Inflammatory macrophage treated with lipopolysaccharide for 1 hour (primary cell): ENCODE data around the gene BTBD17.

Experiments
- DNase-seq, 2 donors: peaks; one replicate each; pipeline ENCODE4 v3.0.0-alpha.2; 2020 to 2022

The BTBD17 gene

DNA sequence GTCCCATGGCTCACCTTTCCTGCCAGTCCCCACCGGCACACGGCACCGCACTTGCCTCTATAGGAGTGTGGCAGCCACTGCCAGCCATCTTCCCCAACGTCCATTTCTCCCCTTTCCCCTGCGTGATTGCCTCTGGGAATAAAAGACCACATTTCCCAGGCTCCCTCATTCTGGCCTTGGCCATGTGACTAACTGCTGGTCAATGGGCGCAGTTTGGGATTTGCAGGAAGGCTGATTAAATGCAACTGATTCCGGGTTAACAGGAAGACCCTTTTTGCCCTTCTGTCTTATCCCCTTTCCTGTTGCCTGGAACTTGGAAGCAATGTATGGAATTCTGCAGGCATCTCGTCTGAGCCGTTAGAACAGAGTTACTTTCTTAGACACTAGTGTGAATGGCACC, 3.0 kb downstream of the BTBD17 start:
- no peak for DNase-seq

GRCh38 chr17:74357466-74357809, 4.2 kb downstream of the BTBD17 start:
- no peak for DNase-seq

GRCh38 chr17:74356646-74357465, 4.8 kb downstream of the BTBD17 start:
- DNase-seq: no peak

DNA sequence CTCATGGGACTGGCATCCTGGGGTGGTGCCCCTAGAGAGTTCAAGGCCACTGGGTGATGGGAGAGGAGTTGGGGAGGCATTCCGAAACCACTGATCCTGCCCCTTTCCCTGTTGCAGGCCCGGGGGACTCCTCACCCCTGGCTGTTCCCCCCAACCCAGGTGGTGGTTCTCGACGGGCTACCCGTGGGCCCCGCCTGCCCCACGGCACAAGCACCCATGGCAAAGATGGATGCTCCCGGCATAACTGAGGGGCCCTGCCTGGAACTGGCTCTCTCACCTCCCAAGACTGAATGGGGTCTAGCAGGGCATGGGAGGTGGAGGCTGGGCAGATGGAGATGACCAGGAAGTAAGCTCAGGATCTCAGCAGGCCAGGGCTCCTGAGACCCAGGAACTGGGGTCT, 6.6 kb downstream of the BTBD17 start:
- DNase-seq: no peak

- DNase-seq: no peak
Measured at GRCh38 chr17:74354561-74354960, 7.1 kb downstream of the BTBD17 start.

DNA sequence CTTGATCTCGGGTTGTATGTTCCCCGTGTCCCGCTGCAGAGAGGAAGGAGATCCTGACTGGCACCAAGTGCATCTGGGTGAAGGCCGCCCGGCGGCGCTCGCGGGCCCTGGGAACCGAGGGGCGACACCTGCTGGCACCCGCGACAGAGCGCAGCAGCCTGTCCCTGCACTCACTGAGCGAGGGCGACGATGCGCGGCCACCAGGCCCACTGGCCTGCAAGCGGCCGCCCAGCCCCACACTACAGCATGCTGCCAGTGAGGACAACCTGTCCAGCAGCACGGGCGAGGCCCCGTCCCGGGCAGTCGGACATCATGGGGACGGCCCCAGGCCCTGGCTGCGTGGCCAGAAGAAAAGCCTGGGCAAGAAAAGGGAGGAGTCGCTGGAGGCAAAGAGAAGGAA, 7.5 kb downstream of the BTBD17 start:
- peak; percentile 50 to 73 for DNase-seq

GRCh38 chr17:74353446-74354060, 8.1 kb downstream of the BTBD17 start:
- DNase-seq: no peak

DNA sequence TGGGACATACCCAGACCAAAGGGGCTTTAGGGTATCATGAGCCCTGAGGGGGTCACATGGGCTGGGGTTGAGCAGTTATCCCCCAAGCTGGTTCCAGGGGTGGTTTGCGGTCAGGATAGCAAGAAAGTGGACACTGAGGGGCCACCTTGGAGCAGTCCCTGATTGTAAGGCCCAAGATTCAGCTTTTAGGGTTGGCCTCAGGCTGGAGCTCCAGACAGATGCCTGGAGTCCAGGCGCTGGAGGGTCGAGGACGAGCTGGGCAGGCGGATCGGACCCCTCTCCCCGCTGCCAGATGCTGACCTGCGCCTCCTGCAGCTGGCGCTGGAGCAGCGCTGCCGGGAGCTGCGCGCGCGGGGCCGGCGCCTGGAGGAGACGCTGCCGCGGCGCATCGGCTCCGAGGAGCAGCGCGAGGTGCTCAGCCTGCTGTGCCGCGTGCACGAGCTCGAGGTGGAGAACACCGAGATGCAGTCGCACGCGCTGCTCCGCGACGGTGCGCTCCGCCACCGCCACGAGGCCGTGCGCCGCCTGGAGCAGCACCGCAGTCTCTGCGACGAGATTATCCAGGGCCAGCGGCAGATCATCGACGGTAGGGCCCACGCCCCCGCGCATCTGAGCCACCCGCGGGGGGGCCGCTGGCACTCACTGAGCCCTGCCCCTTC, 10.0 kb downstream of the BTBD17 start:
- DNase-seq: no peak

DNA sequence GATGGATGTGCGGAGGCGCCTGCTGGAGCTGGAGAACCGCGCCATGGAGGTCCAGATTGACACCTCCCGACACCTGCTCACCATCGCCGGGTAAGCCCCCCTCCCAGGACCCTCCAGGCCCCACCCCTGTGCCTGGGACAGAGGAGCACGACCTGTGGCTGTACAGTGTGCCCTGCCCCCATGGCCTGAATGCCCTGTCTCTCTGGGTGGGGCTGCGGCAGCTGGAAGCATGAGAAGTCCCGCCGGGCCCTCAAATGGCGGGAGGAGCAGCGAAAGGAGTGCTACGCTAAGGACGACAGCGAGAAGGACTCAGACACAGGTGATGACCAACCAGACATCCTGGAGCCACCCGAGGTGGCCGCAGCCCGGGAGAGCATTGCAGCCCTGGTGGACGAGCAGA, 11.2 kb downstream of the BTBD17 start:
- no peak for DNase-seq

GRCh38 chr17:74349120-74349519, 12.5 kb downstream of the BTBD17 start:
- DNase-seq: no peak

DNA sequence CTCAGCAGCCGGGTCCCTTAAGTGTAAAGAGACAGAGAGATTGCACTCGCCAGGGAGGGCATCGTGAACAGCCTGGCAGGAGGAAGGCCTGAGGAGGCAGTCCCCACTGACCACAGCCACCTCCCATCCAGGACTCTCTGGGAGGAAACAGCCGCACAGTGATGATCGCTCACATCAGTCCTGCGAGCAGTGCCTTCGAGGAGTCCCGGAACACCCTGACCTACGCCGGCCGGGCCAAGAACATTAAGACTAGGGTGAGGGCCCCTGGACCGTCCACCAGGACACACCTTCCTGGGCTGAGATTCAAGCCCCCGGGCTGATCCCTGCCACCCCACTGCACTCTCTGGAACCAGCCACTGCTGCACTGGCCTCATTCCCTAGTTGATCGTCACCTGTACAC, 14.0 kb downstream of the BTBD17 start:
- DNase-seq: no peak

DNA sequence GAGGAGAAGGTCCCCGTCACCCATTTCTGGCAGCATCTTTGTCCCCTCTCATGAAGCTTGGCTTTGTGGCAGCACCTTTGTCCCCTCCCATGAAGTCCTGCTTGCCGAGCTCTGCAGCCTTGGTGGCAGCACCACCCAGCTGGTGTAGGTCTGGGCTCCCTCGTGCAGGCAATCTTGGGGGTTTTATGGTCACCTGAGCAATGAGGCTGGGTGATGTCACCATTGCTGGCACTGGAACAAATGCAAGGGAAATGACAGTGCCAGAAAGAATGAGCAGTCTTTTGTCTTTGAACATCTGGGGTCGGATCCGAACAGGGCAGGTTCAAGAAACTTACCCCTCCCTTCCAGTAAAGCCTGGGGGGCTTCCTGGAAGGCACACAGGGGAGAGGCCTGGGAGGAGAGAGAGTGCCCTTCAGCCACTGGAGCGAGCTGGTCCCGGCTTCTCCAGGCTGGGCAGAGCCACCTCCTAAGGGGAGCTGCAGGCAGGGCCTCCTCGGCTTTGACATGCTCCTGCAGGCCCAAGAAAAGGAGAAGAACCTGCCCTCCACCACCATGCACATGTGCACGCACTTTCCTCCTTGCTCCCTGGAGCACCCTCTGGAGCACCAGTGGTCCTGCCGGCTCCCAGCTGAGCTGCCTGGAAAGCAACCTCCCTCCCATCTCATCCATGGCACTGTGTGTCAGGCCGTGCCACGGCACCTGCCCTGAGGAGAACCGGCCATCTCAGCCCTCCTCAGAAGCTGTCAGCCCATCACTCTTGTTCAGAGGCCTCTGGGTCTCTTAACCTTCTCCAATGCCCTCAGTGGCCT, 16.0 kb downstream of the BTBD17 start:
- DNase-seq: no peak

DNA sequence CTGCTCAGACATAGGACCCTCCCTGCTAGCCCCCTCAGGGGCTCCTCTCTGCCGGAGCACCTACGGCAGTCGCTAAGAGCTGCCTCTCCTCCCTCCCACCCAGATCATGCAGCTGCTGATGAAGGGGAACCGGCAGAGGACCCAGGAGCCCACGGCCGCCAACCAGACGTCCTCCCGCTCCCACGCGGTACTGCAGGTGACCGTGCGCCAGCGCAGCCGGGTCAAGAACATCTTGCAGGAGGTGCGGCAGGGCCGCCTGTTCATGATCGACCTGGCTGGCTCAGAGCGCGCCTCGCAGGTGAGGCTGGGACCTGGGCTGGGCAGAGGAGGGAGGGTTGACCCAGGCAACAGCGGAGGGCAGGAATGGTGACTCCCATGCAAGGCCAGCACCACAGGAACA, 17.0 kb downstream of the BTBD17 start:
- no peak for DNase-seq

- DNase-seq: no peak
Measured at GRCh38 chr17:74343526-74344284, 18.0 kb downstream of the BTBD17 start.

- no peak for DNase-seq
Measured at GRCh38 chr17:74343121-74343520, 18.5 kb downstream of the BTBD17 start.

DNA sequence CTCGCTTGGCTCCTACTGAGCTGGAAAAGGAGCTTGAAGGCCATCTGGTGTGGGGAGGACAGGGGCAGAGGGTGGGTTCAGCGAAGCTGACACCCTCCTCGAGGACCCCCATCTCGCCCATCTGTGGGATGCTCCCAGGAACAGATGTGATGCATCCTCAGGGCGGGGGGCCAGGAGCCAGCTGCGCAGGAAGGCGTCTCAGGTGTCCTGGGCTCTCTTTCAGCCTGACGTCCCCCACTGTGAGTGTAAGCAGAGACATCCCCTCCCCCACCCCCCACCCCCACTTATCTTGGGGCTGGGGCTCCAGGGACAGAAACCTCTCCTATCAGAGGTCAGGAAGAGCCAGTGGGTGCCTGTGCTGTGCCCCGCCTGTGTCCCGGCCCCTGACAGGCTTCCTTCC, 19.4 kb downstream of the BTBD17 start:
- no peak for DNase-seq

GRCh38 chr17:74340470-74341023, 21.1 kb downstream of the BTBD17 start:
- no peak for DNase-seq

GRCh38 chr17:74339537-74340195, 22.0 kb downstream of the BTBD17 start:
- DNase-seq: no peak

DNA sequence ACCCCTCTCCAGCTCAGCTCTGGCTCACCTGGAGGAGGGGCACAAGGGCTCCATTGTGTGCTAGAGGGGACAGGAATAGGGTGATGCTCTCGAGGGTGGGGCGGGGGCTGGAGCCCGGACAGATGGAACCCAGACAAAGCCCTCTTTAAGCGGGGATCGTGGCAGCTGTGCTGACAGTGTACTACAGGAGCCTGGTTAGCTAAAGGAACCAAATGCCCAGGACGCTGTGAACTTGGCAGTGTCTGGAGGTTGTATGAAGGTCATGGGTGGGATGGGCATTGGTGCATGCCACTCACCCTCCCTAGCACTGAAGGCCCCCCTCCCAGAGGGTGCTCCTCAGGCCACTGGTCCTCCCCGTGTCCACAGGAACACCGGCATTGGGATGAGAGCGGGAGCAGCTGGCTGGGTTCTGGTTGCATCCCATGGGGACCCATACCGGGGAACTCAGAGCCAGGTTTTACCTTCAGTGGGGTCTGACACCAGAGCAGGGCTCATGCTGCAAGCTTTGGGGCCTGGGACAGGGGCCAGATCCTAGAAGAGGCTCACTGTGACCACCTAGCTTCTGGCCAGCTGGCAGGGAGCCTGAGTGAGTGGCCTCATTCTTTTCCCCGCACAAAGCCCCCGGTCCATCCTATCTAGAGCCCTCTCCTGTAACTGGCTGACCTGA, 23.7 kb downstream of the BTBD17 start:
- no peak for DNase-seq

DNA sequence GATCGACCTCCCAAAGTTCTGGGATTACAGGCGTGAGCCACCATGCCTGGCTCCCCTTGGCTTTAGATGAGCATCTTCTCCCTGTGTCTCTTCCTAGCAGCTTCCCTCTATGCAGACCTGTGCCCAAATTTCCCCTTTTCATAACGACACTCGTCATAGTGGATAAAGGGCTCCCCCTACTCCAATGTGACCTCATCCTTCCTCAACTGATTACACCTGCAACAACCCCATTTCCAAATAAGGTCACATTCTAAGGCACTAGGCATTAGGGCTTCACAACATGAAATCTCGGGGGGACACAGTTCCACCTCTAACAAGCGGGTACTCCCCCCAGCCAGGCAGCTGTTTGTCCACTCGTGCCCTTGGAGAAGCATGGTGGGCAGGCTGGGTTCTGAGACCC, 25.4 kb downstream of the BTBD17 start:
- no peak for DNase-seq

- no peak for DNase-seq
Measured at GRCh38 chr17:74335529-74336062, 26.1 kb downstream of the BTBD17 start.
